Peyer's patch (tissue), 4 donors: Measurements from ENCODE around the gene UBE2S.

Source experiments
- POLR2A ChIP-seq, 2 donors: fragments of 450-650 bp; IDR thresholded peaks; one replicate each; pipeline ENCODE4 v1.5.1; 2017; ENCODE audit warnings: antibody characterized with exemption in 2 of 2, mild to moderate bottlenecking in 2 of 2, moderate library complexity in 2 of 2
- TF ChIP-seq, protein P1 (sequence below), 6 experiments: fragments of 450-650 bp in 4 of 6; fragments of 200-600 bp in 2 of 6; sonication (generic) in 1 of 6; IDR thresholded peaks; one replicate each; pipeline ENCODE4 v1.5.1; 2017 to 2019; ENCODE audit warnings: antibody characterized with exemption in 6 of 6, mild to moderate bottlenecking in 3 of 6, moderate library complexity in 1 of 6

DNA sequence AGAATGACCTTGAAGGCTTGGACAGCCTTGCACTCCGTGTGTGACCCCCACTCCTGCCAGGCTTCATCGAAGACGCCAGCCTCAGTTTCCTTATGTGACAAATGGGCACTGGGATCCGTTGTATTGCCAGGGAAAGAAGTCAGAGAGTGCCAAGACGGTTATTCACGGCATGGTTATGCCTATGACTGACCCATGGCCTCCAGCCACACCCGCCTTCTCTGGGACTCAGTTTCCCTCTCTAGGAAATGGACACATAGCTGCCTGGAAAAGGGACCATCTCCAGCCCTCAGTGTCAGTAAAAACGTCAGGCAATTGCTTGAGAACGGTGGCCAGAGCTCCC, 915 bp upstream of the UBE2S start:
- TF ChIP-seq, protein P1, sequence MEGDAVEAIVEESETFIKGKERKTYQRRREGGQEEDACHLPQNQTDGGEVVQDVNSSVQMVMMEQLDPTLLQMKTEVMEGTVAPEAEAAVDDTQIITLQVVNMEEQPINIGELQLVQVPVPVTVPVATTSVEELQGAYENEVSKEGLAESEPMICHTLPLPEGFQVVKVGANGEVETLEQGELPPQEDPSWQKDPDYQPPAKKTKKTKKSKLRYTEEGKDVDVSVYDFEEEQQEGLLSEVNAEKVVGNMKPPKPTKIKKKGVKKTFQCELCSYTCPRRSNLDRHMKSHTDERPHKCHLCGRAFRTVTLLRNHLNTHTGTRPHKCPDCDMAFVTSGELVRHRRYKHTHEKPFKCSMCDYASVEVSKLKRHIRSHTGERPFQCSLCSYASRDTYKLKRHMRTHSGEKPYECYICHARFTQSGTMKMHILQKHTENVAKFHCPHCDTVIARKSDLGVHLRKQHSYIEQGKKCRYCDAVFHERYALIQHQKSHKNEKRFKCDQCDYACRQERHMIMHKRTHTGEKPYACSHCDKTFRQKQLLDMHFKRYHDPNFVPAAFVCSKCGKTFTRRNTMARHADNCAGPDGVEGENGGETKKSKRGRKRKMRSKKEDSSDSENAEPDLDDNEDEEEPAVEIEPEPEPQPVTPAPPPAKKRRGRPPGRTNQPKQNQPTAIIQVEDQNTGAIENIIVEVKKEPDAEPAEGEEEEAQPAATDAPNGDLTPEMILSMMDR (IDR thresholded peaks at IDR 0.05) = no peak
- no peak for TF ChIP-seq POLR2A (IDR thresholded peaks at IDR 0.05)
